ENCODE measurements around the gene KRTAP10-1.

The KRTAP10-1 gene

GRCh38 chr21:44519346-44520325 is 20.4 kb downstream of the KRTAP10-1 start:
- in situ Hi-C loops (cut with HindIII; ENCODE audit: low pct_unique_long_range_greater_than_20kb, low sequenced_read_pairs) = no loop called here
- no peak for TF ChIP-seq JUND (IDR thresholded peaks at IDR 0.05; ENCODE audit: low read depth)
- no peak for DNase-seq (ENCODE audit: low read depth in 1 of 2, low spot score in 1 of 2)

GRCh38 chr21:44518686-44519085 is 21.3 kb downstream of the KRTAP10-1 start:
- in situ Hi-C loops (cut with HindIII; ENCODE audit: low pct_unique_long_range_greater_than_20kb, low sequenced_read_pairs) = no loop called here
- TF ChIP-seq JUND (IDR thresholded peaks at IDR 0.05; ENCODE audit: low read depth) = no peak

GRCh38 chr21:44517175-44517899 is 22.7 kb downstream of the KRTAP10-1 start:
- DNase-seq (ENCODE audit: low read depth in 1 of 2, low spot score in 1 of 2) = peak in 1 of 2 experiments; percentile 71
- in situ Hi-C loops (cut with HindIII; ENCODE audit: low pct_unique_long_range_greater_than_20kb, low sequenced_read_pairs) = no loop called here
- no peak for TF ChIP-seq JUND (IDR thresholded peaks at IDR 0.05; ENCODE audit: low read depth)

More at GRCh38 chr21:44518686-44519085, 21.3 kb downstream of the KRTAP10-1 start:
- no peak for DNase-seq (ENCODE audit: low read depth in 1 of 2, low spot score in 1 of 2)

- in situ Hi-C loops (cut with HindIII; ENCODE audit: low pct_unique_long_range_greater_than_20kb, low sequenced_read_pairs) = no loop called here
- no peak for TF ChIP-seq JUND (IDR thresholded peaks at IDR 0.05; ENCODE audit: low read depth)
- no peak for DNase-seq (ENCODE audit: low read depth in 1 of 2, low spot score in 1 of 2)
Measured at GRCh38 chr21:44516828-44517174, 23.2 kb downstream of the KRTAP10-1 start.

- in situ Hi-C loops (cut with HindIII; ENCODE audit: low pct_unique_long_range_greater_than_20kb, low sequenced_read_pairs) = no loop called here
- no peak for TF ChIP-seq JUND (IDR thresholded peaks at IDR 0.05; ENCODE audit: low read depth)
- no peak for DNase-seq (ENCODE audit: low read depth in 1 of 2, low spot score in 1 of 2)
Measured at GRCh38 chr21:44516342-44516741, 23.7 kb downstream of the KRTAP10-1 start.

GRCh38 chr21:44515359-44516165 is 24.4 kb downstream of the KRTAP10-1 start:
- no peak for TF ChIP-seq JUND (IDR thresholded peaks at IDR 0.05; ENCODE audit: low read depth)
- in situ Hi-C loops (cut with HindIII; ENCODE audit: low pct_unique_long_range_greater_than_20kb, low sequenced_read_pairs) = no loop called here
- DNase-seq (ENCODE audit: low read depth in 1 of 2, low spot score in 1 of 2) = no peak

GRCh38 chr21:44514746-44515358 is 25.1 kb downstream of the KRTAP10-1 start:
- no peak for TF ChIP-seq JUND (IDR thresholded peaks at IDR 0.05; ENCODE audit: low read depth)
- no peak for DNase-seq (ENCODE audit: low read depth in 1 of 2, low spot score in 1 of 2)
- in situ Hi-C loops (cut with HindIII; ENCODE audit: low pct_unique_long_range_greater_than_20kb, low sequenced_read_pairs) = no loop called here

GRCh38 chr21:44514218-44514520 is 25.8 kb downstream of the KRTAP10-1 start:
- TF ChIP-seq JUND (IDR thresholded peaks at IDR 0.05; ENCODE audit: low read depth) = no peak
- no peak for DNase-seq (ENCODE audit: low read depth in 1 of 2, low spot score in 1 of 2)
- in situ Hi-C loops (cut with HindIII; ENCODE audit: low pct_unique_long_range_greater_than_20kb, low sequenced_read_pairs) = no loop called here

GRCh38 chr21:44513389-44514217 is 26.4 kb downstream of the KRTAP10-1 start:
- DNase-seq (ENCODE audit: low read depth in 1 of 2, low spot score in 1 of 2) = peak in 1 of 2 experiments; percentile 36
- in situ Hi-C loops (cut with HindIII; ENCODE audit: low pct_unique_long_range_greater_than_20kb, low sequenced_read_pairs) = no loop called here
- no peak for TF ChIP-seq JUND (IDR thresholded peaks at IDR 0.05; ENCODE audit: low read depth)

- no peak for TF ChIP-seq JUND (IDR thresholded peaks at IDR 0.05; ENCODE audit: low read depth)
- DNase-seq (ENCODE audit: low read depth in 1 of 2, low spot score in 1 of 2) = no peak
- in situ Hi-C loops (cut with HindIII; ENCODE audit: low pct_unique_long_range_greater_than_20kb, low sequenced_read_pairs) = no loop called here
Measured at GRCh38 chr21:44512496-44513388, 27.3 kb downstream of the KRTAP10-1 start.

- DNase-seq (ENCODE audit: low read depth in 1 of 2, low spot score in 1 of 2) = no peak
- no peak for TF ChIP-seq JUND (IDR thresholded peaks at IDR 0.05; ENCODE audit: low read depth)
- in situ Hi-C loops (cut with HindIII; ENCODE audit: low pct_unique_long_range_greater_than_20kb, low sequenced_read_pairs) = no loop called here
Measured at GRCh38 chr21:44511938-44512275, 28.1 kb downstream of the KRTAP10-1 start.
